ENCODE measurements around the gene EN2. TPM values are rescaled to one million over a fixed set of nuclear protein-coding genes. Genes with fewer than 3 reads are reported as not detected.
A peak's percentile ranks its signal among the peaks of the same experiment; 100 is the strongest.

Gene EN2
- total RNA-seq, 2 donors from 2014 or later, result 0.27 TPM; not detected in 1

- no peak overlapping the region for H3K27ac ChIP-seq
- peaks cover 15 to 25% of the 10 kb centered on the region in 2 donors for H3K4me1 ChIP-seq (ENCODE audit: control insufficient read depth in 1 of 2, low read depth in 2 of 2)
- ATAC-seq (ENCODE audit: insufficient number of reproducible peaks, low FRiP score, low read depth), result no peak
- no peaks in the 10 kb centered on the region for H3K36me3 ChIP-seq
- TF ChIP-seq CTCF (IDR thresholded peaks at IDR 0.05), result no peak
- DNase-seq (ENCODE audit: low spot score), result no peak
- H3K9me3 ChIP-seq, result no peaks in the 10 kb centered on the region
- H3K27me3 ChIP-seq (replicated peaks; ENCODE audit: insufficient read depth), result peaks cover 43% of the 10 kb centered on the region
- H3K4me3 ChIP-seq, result no peak overlapping the region
Observed at GRCh38 chr7:155465761-155466141, 7.8 kb downstream of the EN2 start.

GRCh38 chr7:155466142-155466813 is 8.3 kb downstream of the EN2 start:
- TF ChIP-seq CTCF (IDR thresholded peaks at IDR 0.05), result no peak
- H3K27ac ChIP-seq, result no peak overlapping the region
- H3K9me3 ChIP-seq, result no peaks in the 10 kb centered on the region
- DNase-seq (ENCODE audit: low spot score) (no peak), ATAC-seq (ENCODE audit: insufficient number of reproducible peaks, low FRiP score, low read depth) (no peak)
- no peaks in the 10 kb centered on the region for H3K36me3 ChIP-seq
- H3K4me3 ChIP-seq, result peak overlapping the region; percentile 2
- H3K27me3 ChIP-seq (replicated peaks; ENCODE audit: insufficient read depth), result peaks cover 38% of the 10 kb centered on the region
- H3K4me1 ChIP-seq (ENCODE audit: control insufficient read depth in 1 of 2, low read depth in 2 of 2), result peaks cover 15 to 25% of the 10 kb centered on the region in 2 donors

DNA sequence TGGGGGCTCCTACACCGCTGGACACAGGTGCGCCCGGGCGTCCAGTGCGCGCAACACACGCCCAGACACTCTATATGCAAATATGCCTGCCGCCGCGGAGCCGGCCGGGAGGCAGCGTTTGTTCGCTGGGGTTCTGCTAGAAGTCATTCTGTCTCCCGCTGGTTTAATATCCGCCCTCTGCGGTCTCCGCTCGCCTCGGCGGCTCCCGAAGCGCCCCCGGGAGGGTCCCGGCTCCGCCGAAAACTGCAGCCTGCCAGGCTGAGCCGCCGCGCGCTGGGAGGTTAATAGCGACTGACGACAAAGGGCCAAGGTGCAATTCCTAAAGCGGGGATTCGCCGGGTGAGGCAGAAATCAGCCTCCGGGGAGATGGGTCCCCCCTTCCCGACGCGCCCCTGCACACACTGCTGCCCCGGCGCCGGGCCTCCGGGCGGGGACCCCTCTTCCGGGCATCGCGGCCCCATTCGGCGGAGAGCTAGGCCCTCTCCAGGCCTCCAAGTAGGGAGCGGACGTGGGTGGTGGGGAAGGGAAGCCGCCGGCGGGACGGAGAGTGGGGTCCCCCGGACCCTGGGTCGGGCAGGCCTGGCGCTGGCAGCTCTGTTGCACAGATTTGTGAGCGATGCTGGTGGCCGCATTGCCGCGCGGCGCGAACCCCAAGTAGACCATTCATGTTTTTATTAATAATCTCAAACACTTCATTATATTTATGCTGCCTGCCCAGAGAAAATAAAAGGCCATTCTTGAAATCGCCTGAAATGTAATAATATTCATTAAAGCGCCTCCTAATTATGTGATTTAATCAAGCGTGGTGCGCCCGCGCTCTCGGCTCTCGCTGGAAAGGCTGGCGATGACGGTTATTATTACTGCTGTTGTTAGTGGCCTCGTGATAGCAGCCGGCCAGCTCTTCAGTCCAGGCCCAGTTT is 9.1 kb downstream of the EN2 start:
- Histone ChIP-seq H3K9me3 (no peaks in the 10 kb centered on the region), H3K27me3 (replicated peaks; ENCODE audit: insufficient read depth) (peaks cover 30% of the 10 kb centered on the region), H3K4me3 (peak overlapping the region; percentile 2), H3K36me3 (no peaks in the 10 kb centered on the region), H3K27ac (no peak overlapping the region), H3K4me1 (ENCODE audit: control insufficient read depth in 1 of 2, low read depth in 2 of 2) (peaks cover 15 to 25% of the 10 kb centered on the region in 2 donors)
- no peak for TF ChIP-seq CTCF (IDR thresholded peaks at IDR 0.05)
- no peak for DNase-seq (ENCODE audit: low spot score)
- ATAC-seq (ENCODE audit: insufficient number of reproducible peaks, low FRiP score, low read depth), result no peak

DNA sequence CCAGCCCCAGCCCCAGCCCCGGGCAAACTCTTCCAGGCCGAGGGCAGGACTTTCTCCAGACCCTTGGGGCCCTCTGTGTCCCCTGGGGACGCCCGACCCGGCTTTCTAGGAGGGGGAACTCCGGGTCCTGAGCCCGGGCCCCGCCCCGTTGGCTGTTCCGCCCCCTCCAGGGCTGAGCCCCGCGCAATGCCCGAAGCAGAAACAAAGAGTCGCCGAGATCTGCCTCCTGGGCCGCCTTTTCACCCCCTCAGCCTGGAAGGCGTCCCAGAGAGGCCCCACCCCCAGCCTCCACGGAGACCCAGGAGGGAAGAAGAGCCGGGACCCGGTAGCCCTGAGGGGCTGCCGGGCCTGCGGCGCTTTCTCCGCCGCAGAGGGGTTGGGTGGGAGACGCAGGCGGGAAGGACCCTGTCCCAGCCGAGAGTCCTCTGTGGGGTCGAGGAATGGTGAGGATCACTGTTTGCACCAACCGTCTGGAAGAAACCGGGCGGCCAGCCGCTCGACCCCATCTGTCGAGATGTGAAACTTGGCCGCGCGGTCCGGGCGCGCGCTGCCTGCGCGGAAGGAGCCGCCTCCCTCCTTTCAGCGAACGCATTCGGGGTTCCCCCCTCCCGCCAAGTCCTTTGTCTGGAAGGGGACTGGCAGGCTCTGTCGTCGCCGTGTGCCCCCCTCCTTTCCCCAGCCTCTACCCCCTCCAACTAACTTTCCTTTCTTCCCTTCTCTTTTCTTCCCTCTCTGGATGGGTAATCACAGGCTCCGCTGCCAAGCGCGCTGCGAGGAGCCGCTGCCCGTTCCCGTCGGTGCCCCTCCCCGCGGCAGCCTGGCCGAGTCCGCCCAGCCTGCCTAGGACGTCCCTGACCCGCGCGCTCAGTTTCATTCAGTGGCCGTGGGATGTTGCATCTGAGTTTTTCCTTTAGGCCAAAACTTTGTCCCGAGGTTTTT is 10.2 kb downstream of the EN2 start:
- no peak for ATAC-seq (ENCODE audit: insufficient number of reproducible peaks, low FRiP score, low read depth)
- DNase-seq (ENCODE audit: low spot score), result no peak
- Histone ChIP-seq H3K36me3 (no peaks in the 10 kb centered on the region), H3K9me3 (no peaks in the 10 kb centered on the region), H3K4me1 (ENCODE audit: control insufficient read depth in 1 of 2, low read depth in 2 of 2) (peaks cover 15 to 25% of the 10 kb centered on the region in 2 donors), H3K27me3 (replicated peaks; ENCODE audit: insufficient read depth) (peaks cover 22% of the 10 kb centered on the region), H3K27ac (no peak overlapping the region), H3K4me3 (peak overlapping the region; percentile 52)
- no peak for TF ChIP-seq CTCF (IDR thresholded peaks at IDR 0.05)

All from thoracic aorta (tissue), 2 donors.